GM19099 (cell line): Measurements from ENCODE around the gene LRIF1.

Source experiments
- POLR2A ChIP-seq: IDR thresholded peaks from 3 replicates; pipeline ENCODE4 v1.6.1; 2011; ENCODE audit warnings: low read depth; ENCODE audit not compliant: insufficient read length; ENCODE audit errors: extremely low read depth

The LRIF1 gene

GRCh38 chr1:110963691-110964454 lies at the start of gene LRIF1:
Gene LRIF1, minus strand, starts transcription at chr1:110963922. Its CDS starts 234 bp downstream, at chr1:110963688.
- TF ChIP-seq POLR2A, result peak; percentile 98

- no peak for TF ChIP-seq POLR2A
These were observed 44.3 kb upstream of the LRIF1 start for GRCh38 chr1:111008031-111008430.

GRCh38 chr1:111006556-111006955 lies 42.8 kb upstream of the LRIF1 start:
- no peak for TF ChIP-seq POLR2A

- TF ChIP-seq POLR2A, result no peak
These were observed 26.8 kb upstream of the LRIF1 start for GRCh38 chr1:110990541-110990940.

- no peak for TF ChIP-seq POLR2A
These were observed 22.7 kb upstream of the LRIF1 start for GRCh38 chr1:110986407-110986891.

GRCh38 chr1:110982320-110982719 lies 18.6 kb upstream of the LRIF1 start:
- no peak for TF ChIP-seq POLR2A

GRCh38 chr1:110979154-110979553 lies 15.4 kb upstream of the LRIF1 start:
- no peak for TF ChIP-seq POLR2A

GRCh38 chr1:110976089-110976488 lies 12.4 kb upstream of the LRIF1 start:
- no peak for TF ChIP-seq POLR2A

GRCh38 chr1:110975265-110975664 lies 11.5 kb upstream of the LRIF1 start:
- TF ChIP-seq POLR2A, result no peak

GRCh38 chr1:110967256-110967655 lies 3.5 kb upstream of the LRIF1 start:
- no peak for TF ChIP-seq POLR2A

GRCh38 chr1:110964455-110964903 lies 757 bp upstream of the LRIF1 start:
- TF ChIP-seq POLR2A, result no peak

- TF ChIP-seq POLR2A, result no peak
These were observed 631 bp downstream of the LRIF1 start for GRCh38 chr1:110962892-110963690.

- TF ChIP-seq POLR2A, result no peak
These were observed 1.8 kb downstream of the LRIF1 start for GRCh38 chr1:110961902-110962301.

- TF ChIP-seq POLR2A, result no peak
These were observed 2.8 kb downstream of the LRIF1 start for GRCh38 chr1:110960777-110961420.

GRCh38 chr1:110957798-110958197 lies 5.9 kb downstream of the LRIF1 start:
- no peak for TF ChIP-seq POLR2A
